Skeletal muscle satellite cell (primary cell): ENCODE results near the gene HESX1. TPM values are rescaled to one million over a fixed set of nuclear protein-coding genes. Genes with fewer than 3 reads are reported as not detected.

ENCODE experiments used
- H3K27me3 ChIP-seq: 2 replicates; pipeline ENCODE4 v1.7.0; 2013; ENCODE audit warnings: low read length; ENCODE audit not compliant: control insufficient read depth, insufficient read depth
- H3K36me3 ChIP-seq: 2 replicates; pipeline ENCODE4 v1.7.0; 2013; ENCODE audit warnings: mild to moderate bottlenecking, control low read depth, low read length; ENCODE audit not compliant: insufficient read depth
- H3K4me1 ChIP-seq: 2 replicates; pipeline ENCODE4 v1.7.0; 2013; ENCODE audit warnings: low read length; ENCODE audit not compliant: control insufficient read depth, insufficient read depth
- H3K4me2 ChIP-seq: 2 replicates; pipeline ENCODE4 v1.7.0; 2013; ENCODE audit warnings: mild to moderate bottlenecking, low read length
- H3K4me3 ChIP-seq: 2 replicates; pipeline ENCODE4 v1.7.0; 2013; ENCODE audit warnings: low read length
- H3K9ac ChIP-seq: 2 replicates; pipeline ENCODE4 v1.7.0; 2013; ENCODE audit warnings: mild to moderate bottlenecking, low read depth, low read length, moderate library complexity
- H3K9me3 ChIP-seq: replicated peaks from 2 replicates; pipeline ENCODE4 v1.7.0; 2013; ENCODE audit warnings: mild to moderate bottlenecking, control low read depth, low read length
- total RNA-seq: library from RNA; depleted of rRNA; stranded (reverse); fragments of >200 nt; gene quantifications from 2 replicates; pipeline ENCODE4 v1.2.3, GENCODE V29; 2012; rRNA removed

The HESX1 gene
- total RNA-seq, result 1.0 and 1.3 TPM in 2 replicates

- Histone ChIP-seq H3K36me3 (no peaks in the 10 kb centered on the region), H3K4me1 (no peaks in the 10 kb centered on the region), H3K4me3 (no peak within 1 kb of the TSS)
Observed at GRCh38 chr3:57199895-57200297, at the start of gene HESX1. Gene HESX1, minus strand, starts transcription at chr3:57199978. Its CDS starts 60 bp downstream, at chr3:57199918.

GRCh38 chr3:57244946-57245345 is 45.2 kb upstream of the HESX1 start:
- H3K4me2 ChIP-seq, result no peak overlapping the region
- H3K9me3 ChIP-seq, result no peaks in the 10 kb centered on the region
- no peak overlapping the region for H3K4me3 ChIP-seq
- H3K36me3 ChIP-seq, result peaks cover 58% of the 10 kb centered on the region
- no peaks in the 10 kb centered on the region for H3K27me3 ChIP-seq
- no peak overlapping the region for H3K9ac ChIP-seq
- no peaks in the 10 kb centered on the region for H3K4me1 ChIP-seq

More at GRCh38 chr3:57199895-57200297, at the start of gene HESX1:
- H3K9ac ChIP-seq, result no peak within 1 kb of the TSS
- no peaks in the 10 kb centered on the region for H3K9me3 ChIP-seq
- no peak within 1 kb of the TSS for H3K4me2 ChIP-seq
- H3K27me3 ChIP-seq, result no peaks in the 10 kb centered on the region

GRCh38 chr3:57234613-57235575 is 35.1 kb upstream of the HESX1 start:
- no peak overlapping the region for H3K4me3 ChIP-seq
- H3K4me2 ChIP-seq, result no peak overlapping the region
- H3K36me3 ChIP-seq, result peaks cover 13% of the 10 kb centered on the region
- no peaks in the 10 kb centered on the region for H3K27me3 ChIP-seq
- H3K4me1 ChIP-seq, result peaks cover 4% of the 10 kb centered on the region
- no peaks in the 10 kb centered on the region for H3K9me3 ChIP-seq
- no peak overlapping the region for H3K9ac ChIP-seq

GRCh38 chr3:57233799-57234198 is 34.0 kb upstream of the HESX1 start:
- peaks cover 14% of the 10 kb centered on the region for H3K4me1 ChIP-seq
- no peaks in the 10 kb centered on the region for H3K27me3 ChIP-seq
- H3K9ac ChIP-seq, result no peak overlapping the region
- no peak overlapping the region for H3K4me3 ChIP-seq
- H3K36me3 ChIP-seq, result peaks cover 10% of the 10 kb centered on the region
- H3K9me3 ChIP-seq, result no peaks in the 10 kb centered on the region
- no peak overlapping the region for H3K4me2 ChIP-seq

GRCh38 chr3:57230006-57230405 is 30.2 kb upstream of the HESX1 start:
- Histone ChIP-seq H3K27me3 (no peaks in the 10 kb centered on the region), H3K36me3 (no peaks in the 10 kb centered on the region), H3K4me2 (no peak overlapping the region), H3K9me3 (no peaks in the 10 kb centered on the region), H3K9ac (no peak overlapping the region), H3K4me3 (no peak overlapping the region), H3K4me1 (peaks cover 24% of the 10 kb centered on the region)

- H3K4me1 ChIP-seq, result peaks cover 24% of the 10 kb centered on the region
- peak overlapping the region; percentile 84 for H3K9ac ChIP-seq
- peak overlapping the region; percentile 95 for H3K4me3 ChIP-seq
- no peaks in the 10 kb centered on the region for H3K9me3 ChIP-seq
- no peaks in the 10 kb centered on the region for H3K27me3 ChIP-seq
- H3K36me3 ChIP-seq, result no peaks in the 10 kb centered on the region
- peak overlapping the region; percentile 95 for H3K4me2 ChIP-seq
Observed at GRCh38 chr3:57227930-57228751, 28.4 kb upstream of the HESX1 start.

GRCh38 chr3:57227204-57227929 is 27.6 kb upstream of the HESX1 start, which contains the start of gene APPL1:
Gene APPL1, plus strand, starts transcription at chr3:57227729. Its CDS starts 155 bp downstream, at chr3:57227884.
- Histone ChIP-seq H3K4me2 (peak within 1 kb of the TSS; percentile 95), H3K4me3 (peak within 1 kb of the TSS; percentile 95), H3K36me3 (no peaks in the 10 kb centered on the region), H3K9me3 (no peaks in the 10 kb centered on the region), H3K9ac (peak within 1 kb of the TSS; percentile 84), H3K4me1 (peaks cover 24% of the 10 kb centered on the region), H3K27me3 (no peaks in the 10 kb centered on the region)

GRCh38 chr3:57226176-57226575 is 26.4 kb upstream of the HESX1 start:
- Histone ChIP-seq H3K9ac (no peak overlapping the region), H3K4me3 (no peak overlapping the region), H3K27me3 (no peaks in the 10 kb centered on the region), H3K4me2 (no peak overlapping the region), H3K36me3 (no peaks in the 10 kb centered on the region), H3K9me3 (no peaks in the 10 kb centered on the region), H3K4me1 (peaks cover 24% of the 10 kb centered on the region)

- H3K36me3 ChIP-seq, result no peaks in the 10 kb centered on the region
- H3K27me3 ChIP-seq, result no peaks in the 10 kb centered on the region
- no peak overlapping the region for H3K4me2 ChIP-seq
- H3K9ac ChIP-seq, result no peak overlapping the region
- H3K9me3 ChIP-seq, result no peaks in the 10 kb centered on the region
- peaks cover 19% of the 10 kb centered on the region for H3K4me1 ChIP-seq
- H3K4me3 ChIP-seq, result no peak overlapping the region
Observed at GRCh38 chr3:57224856-57225255, 25.1 kb upstream of the HESX1 start.

GRCh38 chr3:57221883-57222282 is 22.1 kb upstream of the HESX1 start:
- Histone ChIP-seq H3K27me3 (no peaks in the 10 kb centered on the region), H3K4me2 (no peak overlapping the region), H3K4me3 (no peak overlapping the region), H3K36me3 (no peaks in the 10 kb centered on the region), H3K9ac (no peak overlapping the region), H3K4me1 (peaks cover 4% of the 10 kb centered on the region), H3K9me3 (no peaks in the 10 kb centered on the region)

GRCh38 chr3:57206423-57206822 is 6.6 kb upstream of the HESX1 start:
- Histone ChIP-seq H3K4me3 (no peak overlapping the region), H3K9me3 (no peaks in the 10 kb centered on the region), H3K4me2 (no peak overlapping the region), H3K9ac (no peak overlapping the region), H3K27me3 (no peaks in the 10 kb centered on the region), H3K4me1 (no peaks in the 10 kb centered on the region), H3K36me3 (no peaks in the 10 kb centered on the region)
